GM19395 (cell line): ENCODE measurements around the gene DMRT1.

ENCODE experiments used
- ATAC-seq: cut with Tn5 transposase; IDR thresholded peaks from one replicate; pipeline ENCODE4 v1.9.1; 2021; ENCODE audit warnings: mild to moderate bottlenecking, moderate library complexity; ENCODE audit not compliant: unreplicated experiment

The DMRT1 gene

DNA sequence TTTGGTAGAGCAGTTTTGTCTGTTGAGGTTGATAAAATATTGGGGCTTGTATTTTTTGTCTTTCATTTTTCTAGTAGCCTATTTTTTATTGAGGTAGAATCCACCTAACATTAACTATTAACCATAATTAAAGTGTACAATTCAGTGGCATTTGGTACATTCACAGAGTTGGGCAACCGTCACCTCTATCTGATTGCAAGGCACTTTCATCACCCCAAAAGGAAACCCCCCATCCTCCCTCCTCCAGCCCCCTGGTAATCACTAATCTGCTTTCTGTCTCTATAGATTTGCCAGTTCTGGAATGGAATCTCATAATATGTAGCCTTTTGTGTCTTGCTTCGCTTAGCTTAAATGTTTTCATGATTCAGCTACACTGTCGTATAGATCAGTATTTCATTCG, 79.4 kb downstream of the DMRT1 start:
- no peak for ATAC-seq

DNA sequence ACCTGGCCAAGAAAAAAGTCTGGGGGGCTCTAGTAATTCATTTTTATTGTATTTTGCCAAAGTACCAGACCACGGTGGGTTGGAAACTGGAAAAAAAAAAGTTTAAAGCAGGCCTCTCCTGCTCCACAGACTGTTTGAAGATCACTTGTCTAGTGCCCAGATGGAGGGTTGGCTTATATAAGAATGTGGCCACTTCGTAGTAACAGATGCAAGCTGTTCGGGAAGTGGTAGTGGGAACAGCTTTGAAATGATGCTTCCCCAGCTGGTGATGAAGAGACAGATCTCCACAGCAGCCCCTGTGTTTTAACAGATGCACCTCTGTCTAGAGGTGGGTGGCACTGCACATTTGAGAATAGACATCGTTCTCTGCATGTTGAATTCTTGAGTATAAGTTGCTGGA, 80.7 kb downstream of the DMRT1 start:
- ATAC-seq, result no peak

DNA sequence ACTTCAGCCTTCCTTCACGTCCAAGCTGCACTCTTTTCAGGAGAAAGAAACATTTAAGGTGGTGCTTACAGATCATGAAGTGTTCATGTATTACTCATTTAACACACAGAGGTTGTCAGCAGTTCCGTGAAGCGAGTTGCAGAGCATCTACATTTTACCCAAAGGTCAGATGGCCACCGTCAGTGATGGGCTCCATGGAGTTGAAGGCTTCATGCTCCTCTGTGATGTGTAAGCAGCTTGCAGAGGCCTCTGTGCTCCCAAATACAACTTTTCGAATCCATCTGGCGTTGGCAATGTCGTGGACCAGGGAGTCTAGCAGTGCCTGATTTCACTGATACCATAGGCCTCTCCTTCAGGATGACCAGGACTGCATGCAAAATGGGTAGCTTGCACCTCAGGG, 81.2 kb downstream of the DMRT1 start:
- no peak for ATAC-seq

DNA sequence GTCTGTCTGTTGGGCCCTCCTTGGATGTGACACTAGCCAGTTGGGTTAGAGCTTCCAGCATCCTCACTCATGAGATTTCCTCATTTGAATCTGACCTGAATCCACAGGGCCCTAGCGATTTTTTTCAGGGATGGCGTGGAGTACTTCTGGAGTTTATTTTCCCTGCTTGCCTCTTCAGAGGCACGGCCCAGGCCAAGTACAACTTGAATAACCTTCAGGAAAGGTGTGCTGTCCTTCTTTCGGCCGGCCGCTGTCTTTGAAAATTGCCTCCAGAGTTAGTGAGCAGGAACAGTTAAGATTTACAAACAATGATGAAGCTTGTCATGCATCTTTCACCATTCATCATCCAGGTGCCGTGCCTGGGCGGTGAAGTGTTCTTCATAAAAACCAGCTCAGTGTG, 85.5 kb downstream of the DMRT1 start:
- no peak for ATAC-seq

DNA sequence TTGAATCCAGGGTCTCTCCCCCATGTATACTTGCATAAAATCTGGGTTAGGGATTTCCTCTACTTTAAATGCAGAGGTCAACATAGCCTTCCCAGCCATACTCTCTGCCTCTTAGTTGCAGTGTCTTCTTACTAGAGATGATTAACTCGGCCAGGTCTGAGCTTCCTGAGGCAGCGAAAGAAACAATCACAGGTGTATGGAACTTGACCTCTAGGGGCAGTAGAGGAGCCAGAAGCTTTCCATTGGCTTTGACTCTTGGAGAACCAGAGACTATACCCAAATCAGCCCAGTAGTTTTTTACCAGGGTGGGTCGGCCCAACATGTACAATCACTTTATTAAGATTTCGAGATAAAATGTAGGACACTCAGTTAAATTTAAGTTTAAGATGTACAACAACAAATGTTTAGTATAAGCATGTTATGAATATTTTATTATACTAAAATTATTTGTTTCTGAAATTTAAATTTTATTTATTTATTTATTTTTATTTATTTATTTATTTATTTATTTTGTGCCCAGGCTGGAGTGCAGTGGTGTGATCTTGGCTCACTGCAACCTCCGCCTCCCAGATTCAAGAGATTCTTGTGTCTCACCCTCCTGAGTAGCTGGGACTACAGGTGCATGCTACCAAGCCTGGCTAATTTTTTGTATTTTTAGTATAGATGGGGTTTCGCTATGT, 87.0 kb downstream of the DMRT1 start:
- ATAC-seq, result peak; percentile 82

DNA sequence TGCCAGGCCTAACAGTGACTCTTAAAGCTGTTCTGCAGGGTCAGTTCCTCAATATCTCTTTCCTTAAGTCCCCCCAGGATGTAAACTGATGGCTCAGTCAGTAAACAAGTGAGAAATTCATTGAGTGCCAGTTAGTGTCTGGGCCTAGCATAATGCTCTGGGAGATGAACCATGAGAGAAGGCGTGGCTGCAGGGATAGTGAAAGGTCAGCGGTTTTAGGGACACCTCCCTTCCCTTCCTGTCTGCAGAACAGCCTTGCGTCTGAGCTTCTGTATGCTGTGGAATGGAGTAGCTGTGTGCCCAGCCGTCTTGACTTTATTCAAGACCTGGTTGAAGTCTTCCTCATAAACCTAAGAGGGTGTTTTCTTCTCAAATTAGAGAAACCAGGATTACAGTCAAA, 88.2 kb downstream of the DMRT1 start:
- no peak for ATAC-seq

DNA sequence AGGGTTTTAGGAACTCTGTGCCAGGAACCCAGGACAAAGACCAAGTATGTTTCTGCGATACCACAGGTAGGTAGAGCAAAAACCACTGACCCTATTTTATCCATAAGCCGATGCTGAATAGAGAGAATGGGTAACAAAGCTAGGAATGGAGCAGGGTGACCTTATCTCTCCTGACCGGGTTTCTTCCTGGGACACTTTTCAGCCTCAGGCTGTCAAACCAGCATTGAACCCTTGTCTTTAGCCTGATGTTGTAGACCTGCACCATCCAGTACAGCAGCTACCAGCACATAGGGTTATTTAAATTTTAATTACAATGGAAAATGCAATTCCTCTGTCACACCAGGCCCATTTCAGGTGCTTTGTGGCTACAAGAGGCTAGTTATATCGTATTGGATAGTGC, 91.9 kb downstream of the DMRT1 start:
- no peak for ATAC-seq

DNA sequence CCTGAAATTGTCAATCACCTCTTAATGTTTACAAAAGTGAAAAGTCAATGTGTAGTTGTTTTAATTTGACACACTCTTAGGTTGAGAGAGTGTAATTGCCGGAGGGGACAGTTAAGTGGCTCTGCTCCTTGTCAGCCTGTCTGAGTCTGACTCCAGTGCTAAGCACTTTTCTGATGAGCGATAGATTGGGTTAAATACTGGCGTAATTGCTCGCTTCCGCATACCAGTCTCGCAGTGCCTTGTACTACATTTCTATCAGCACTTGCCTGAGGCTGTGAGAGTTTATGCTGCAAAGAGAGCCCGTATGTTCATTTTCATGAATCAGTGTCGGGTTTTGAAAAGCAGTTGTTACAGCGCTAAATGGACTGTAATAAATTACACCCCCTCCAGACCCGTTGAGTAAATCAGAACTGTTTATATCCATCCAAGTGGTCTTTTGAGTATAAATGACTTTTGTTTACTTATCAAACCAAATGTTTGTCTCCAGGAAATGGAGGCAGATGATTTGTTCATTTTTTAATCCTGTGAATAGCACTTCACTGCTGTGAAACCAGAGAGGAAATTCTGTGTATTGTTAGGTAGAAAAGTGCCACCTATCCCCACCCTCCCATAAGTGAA, 94.0 kb downstream of the DMRT1 start:
- no peak for ATAC-seq

DNA sequence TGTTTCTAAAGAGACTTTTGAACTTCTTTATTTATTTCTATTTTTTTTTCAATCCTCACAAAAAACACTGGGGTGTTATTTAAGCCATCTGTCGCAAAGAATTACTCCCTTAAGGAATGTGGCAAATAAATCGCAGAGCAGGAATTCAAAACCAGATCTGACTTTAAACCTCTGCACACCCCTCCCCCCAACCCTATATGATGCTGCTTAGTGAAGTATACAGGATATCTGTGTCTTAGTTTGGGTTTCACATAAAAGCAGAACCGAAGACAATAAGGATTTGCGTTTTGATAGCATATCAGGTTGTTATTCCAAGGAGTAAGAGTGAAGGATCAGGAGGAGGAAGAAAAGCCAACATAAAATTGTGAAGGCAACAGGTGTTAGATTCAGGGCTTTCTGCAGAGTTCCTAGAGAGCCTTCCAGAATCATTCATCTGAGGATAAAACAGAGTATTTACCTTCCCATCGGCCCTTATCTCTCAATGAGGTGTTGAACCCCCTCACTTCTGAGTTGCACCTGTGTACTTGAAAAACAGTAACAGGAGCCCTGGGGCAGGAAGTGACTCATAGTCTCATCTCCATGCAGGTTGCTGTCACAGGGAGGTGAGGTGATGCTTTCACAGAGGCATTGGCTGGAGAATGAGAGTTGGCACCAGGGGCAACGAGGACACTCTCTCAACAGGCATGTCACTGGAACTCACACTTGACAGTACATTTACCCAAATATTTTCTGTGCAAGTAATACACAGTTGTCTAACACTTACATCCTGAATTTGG, 101.5 kb downstream of the DMRT1 start:
- ATAC-seq, result no peak

DNA sequence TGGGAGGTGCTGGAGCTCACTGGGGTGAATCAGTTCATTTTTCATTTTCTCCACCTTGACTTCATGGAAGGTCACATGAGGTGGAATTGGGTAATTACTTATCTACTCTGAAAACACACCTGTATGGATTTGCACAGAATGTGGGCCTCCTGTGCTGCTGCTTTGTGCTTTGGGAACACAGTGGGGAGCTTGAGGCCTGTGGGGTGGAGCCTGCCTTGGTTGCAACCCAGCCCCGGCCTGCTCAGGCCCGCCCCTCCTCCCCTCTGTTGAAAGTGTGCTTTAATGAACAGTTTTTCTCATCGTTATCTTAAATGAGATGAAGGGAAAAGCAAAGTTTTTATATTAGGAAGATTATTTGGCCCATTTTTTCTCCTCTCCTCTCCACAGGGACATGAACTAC, 106.5 kb downstream of the DMRT1 start:
- no peak for ATAC-seq

DNA sequence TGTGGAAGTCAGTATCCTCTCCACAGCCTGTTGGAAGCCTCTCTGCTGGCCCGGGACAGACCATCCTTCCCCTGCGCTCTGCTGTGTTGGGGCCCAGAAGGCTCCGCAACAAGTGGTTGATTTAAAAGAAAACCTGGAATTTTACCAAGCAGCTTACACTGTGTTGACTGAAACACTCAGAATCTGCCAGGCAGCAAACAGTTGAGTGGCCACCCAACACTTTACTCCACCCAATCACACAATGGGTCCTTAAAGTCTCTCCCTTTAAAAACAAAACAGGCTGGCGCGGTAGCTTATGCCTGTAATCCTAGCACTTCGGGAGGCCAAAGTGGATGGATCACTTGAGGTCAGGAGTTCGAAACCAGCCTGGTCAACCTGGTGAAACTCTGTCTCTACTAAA, 107.0 kb downstream of the DMRT1 start:
- no peak for ATAC-seq

DNA sequence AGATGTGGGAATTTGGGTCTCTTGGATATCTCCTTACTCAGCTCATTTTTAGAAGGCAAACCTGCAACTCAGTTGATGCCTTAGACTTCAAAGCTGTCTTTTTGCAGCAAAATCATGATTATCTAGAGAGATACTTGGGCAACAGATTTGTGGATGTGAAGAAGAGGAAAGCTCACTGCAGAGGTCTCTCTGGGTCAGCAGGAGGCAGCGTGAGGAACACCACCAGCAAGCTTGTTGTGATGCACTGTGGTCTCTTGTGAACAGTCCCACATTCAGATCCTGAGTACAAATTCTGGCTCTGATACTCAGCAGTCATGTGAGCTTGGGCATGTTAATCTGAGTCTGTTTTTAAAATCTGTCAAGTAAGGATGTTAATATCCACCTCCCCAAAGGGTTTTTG, 108.6 kb downstream of the DMRT1 start:
- ATAC-seq, result no peak

DNA sequence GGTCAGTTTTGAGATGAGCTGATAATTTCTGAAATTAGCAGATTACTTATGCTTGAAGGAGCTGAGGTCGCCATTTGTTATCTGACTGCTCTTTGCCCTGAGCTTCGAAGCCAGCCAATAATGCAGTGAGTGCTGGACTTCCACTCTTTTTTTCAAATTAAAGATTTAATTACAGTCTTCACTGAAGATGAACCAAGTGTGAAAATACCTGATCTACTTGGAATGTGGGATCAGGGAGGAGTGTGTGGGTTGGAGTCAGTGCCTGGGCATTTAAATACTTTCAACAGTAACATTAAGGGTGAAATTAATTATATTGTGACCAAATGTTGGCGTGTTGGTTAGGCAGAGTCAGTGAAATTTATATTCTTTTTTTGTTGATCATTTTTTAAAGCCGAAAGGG, 111.0 kb downstream of the DMRT1 start:
- ATAC-seq, result no peak

DNA sequence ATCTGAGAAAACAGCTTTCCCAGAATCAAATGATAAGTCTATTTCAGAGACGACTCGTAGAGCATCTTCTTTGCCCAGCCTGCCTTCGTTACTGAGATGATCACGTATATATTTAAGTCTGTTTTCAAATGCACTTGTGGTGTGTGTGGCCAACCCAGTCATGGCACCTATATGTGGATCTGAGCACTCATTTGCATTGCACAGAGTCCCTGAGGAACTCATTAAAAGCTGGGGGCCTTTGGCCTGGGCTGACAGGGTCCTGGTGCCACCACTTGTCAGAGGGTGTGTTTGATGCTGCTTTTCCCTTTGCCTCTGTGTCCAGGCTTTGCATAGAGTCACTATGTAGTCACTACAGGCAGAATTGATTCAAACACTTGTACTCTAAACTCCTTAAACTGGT, 117.6 kb downstream of the DMRT1 start:
- ATAC-seq, result no peak

DNA sequence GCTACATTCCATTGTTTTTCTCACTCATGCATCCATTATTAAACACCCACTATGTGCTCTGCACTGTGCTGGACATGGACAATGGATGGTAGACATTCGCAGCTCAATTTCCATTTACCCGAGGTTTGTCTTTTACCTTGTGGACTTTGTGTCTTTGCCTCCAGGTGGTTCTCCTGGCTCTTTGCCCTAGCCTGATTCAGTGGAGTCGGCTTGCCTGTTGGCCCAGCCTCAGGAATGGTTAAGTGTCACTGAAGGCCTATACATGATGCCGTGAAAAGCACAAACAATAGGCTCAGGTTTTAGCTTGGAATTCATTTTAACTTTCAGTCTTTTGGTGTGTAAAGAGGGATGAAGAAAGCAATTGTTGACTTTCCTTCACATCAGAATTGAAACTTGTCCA, 118.4 kb downstream of the DMRT1 start:
- no peak for ATAC-seq

DNA sequence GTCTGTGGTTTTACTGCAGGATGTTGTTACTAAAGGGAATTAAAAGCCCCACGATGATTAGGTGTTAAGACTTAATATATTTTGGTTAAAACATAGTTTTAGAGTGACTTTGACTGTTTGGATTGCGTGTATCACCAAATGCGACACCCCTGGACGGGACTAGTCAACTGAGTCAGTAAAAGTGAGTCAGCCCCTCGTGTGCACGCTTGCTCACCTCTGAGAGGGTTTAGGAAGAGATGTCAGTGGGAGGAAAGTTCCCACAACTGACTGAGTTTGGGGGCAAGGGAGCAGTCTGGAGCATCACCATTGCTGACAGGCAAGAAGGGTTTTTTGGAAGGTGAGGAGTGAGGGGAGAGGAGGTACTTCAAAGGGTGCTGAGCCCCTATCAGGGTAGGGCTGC, 120.5 kb downstream of the DMRT1 start:
- no peak for ATAC-seq

DNA sequence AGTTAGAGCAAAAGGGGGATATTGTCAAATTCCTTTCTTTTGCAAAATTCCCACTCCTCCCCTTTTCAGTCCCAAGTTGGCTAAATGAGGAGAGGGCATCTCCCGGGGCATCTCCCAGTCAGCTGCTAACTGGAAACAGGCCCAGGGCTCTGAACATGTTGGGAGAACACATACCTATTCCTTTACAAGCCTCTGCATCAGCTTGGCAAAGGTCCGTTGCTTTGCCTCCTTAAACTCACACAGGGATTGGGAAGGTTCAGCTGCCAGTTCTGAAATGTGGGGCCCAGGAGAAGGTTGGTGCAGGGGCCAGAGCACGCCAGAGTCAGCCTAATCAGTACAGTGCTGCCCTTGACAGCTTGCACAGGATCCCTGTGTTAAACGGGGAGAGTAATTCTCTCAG, 124.0 kb downstream of the DMRT1 start:
- no peak for ATAC-seq

DNA sequence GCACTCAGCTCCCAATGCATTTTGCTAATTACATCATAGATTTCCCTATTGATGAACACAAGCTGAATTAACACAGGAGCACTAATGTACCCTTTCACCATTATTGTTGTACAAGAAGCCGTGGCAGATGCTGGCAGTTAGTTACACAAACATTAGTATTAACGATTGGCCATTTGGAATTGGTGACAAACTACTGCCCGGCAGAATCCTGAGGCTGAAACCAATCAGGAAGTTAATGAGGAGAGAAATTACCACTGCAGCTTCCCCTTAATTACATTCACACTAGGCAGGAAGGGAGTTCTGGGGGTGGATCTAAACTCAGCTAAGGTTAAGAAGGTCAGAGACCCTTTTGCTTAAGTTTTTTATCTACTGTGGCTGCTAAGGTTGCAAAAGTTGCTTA, 125.4 kb downstream of the DMRT1 start:
- ATAC-seq, result no peak

DNA sequence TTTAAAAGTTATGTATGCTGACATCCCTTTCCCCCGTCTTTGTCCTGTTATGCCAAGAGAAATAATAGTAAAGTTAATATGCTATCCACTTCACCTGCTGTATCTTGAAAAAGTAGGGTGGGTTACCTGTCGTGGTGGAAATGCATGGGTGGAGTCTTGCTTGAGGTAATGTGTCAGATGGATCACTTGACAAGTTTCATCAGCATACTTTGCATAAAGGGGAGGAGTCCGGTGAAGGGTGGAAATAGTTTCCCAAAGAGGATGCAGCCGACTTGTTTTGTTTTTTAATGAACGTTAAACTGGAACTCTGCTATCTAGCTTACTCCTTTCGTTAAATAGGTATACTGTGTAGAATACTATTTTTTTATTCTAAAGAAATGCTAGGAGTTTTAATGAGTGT, 125.9 kb downstream of the DMRT1 start:
- ATAC-seq, result no peak

DNA sequence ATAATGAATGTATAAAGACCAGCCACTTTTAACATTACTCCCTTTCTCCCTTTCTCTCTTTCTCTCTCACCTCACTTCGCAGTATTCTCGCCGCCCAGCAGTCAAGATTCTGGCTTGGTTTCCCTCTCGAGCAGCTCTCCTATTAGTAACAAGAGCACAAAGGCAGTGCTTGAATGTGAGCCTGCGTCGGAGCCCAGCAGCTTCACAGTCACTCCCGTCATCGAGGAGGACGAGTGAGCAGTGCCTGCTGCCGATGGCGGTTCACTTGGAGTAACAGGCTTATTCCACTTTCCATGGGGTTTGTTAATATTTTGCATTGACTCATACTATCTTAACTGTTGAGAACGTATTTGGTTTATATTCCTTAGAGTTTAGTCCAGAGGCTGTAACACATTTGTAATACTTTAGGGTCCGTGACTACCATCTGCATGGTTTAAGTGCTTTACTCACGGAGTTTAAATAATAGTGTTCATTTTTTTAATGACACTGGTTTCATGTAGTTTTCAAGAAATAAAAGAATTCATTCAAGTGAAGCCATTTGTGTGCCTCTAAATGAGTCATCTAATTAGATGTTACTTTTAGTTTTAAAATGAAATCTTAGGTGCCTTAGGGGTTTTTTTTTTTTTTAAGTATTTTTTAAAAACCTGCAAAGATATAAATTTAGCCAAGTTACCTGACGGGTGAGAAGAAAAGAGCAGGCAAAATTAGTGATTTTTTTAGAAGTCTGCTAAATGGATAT, 126.6 kb downstream of the DMRT1 start:
- ATAC-seq, result no peak

DNA sequence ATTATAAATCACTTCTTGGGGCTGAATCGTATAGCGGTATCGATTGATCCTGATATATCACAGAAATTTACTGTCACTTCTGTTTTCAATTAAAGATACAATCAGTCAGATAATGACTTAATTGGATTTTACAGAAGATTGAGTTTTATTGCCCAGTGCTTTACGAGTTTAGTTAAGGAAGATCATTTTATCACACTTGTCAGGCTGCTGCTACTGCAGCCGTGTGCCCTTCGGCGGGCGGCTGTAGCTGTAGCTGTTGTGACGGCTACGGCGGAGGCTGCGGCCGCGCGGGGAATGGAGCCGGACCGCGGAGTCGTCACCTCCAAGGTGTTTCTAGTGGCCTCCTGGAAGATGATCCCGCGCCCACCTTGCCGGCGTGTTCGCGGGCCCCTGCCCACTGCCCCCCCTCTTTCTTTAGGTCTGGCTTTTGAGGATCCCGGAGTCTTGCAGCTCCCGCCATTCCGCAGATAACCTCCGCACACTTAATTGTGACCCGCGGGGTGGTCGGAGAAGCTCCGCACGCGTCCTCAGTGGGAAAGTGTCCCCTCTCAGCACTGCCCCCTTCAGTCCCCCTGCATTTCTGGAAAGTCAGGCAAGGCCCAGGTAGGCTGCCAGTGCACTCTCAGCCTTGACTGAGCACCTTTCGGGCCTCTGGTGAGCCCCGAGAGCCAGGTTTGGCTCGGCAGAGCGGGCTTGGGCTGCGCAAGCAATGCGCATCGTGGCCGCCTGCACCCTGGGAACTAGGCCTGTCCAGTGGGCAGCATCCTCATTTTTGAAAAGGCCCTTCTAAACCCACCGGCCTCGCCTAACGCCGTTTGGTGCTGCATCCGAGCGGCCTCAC, 128.0 kb downstream of the DMRT1 start:
- no peak for ATAC-seq
